Fibroblast of mammary gland (primary cell): ENCODE results near the gene PLPPR2.
"Not testable (repeated sequence)": the region's sequence is repeated elsewhere in the genome, so short reads cannot be mapped to it uniquely, and the experiment has no call there.

Source experiments
- DNase-seq: peaks from one replicate; pipeline ENCODE4 v3.0.0-alpha.2; 2010; ENCODE audit warnings: low read depth
- H3K4me3 ChIP-seq: 2 replicates; pipeline ENCODE4 v1.5.1; 2011; ENCODE audit warnings: low read depth, mild to moderate bottlenecking, low read length, moderate library complexity; ENCODE audit not compliant: control insufficient read depth
- TF ChIP-seq, protein P1 (sequence below): conservative IDR thresholded peaks from 2 replicates; pipeline ENCODE4 v1.5.1; 2011; ENCODE audit warnings: low read depth, low read length, inconsistent platforms; ENCODE audit not compliant: control insufficient read depth, insufficient read depth

Gene PLPPR2

DNA sequence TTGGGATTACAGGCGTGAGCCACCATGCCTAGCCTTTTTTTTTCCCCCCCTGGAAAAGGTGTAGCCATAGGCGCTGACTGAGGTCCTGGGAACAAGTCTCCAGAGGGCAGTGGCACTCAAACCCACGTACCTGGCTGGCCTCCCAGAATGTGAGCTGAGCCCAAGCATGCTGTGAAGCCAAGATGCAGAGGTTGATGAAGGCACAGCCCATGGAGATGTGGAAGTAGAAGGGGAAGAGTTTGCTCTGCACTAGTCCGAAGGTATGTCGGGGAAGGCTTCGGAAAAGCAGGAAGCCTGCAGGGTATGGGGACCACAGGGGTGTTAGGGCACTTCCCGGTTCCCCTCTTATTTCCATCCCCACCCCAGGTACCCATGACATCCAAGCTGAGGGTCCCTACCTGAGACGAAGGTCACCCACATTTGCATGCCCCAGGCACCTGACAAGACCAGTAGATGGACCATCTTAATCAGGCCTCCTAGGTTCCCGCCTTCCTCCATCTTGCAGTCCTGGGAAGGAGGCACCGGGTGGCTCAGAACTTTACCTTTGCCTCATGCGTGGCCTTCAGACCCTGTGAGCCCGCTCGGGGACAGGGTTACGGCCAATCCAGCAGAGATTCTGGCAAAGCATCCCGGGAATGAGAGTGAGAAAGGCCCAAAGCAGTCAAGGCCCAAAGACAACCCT is 10.0 kb upstream of the PLPPR2 start:
- TF ChIP-seq, protein P1, sequence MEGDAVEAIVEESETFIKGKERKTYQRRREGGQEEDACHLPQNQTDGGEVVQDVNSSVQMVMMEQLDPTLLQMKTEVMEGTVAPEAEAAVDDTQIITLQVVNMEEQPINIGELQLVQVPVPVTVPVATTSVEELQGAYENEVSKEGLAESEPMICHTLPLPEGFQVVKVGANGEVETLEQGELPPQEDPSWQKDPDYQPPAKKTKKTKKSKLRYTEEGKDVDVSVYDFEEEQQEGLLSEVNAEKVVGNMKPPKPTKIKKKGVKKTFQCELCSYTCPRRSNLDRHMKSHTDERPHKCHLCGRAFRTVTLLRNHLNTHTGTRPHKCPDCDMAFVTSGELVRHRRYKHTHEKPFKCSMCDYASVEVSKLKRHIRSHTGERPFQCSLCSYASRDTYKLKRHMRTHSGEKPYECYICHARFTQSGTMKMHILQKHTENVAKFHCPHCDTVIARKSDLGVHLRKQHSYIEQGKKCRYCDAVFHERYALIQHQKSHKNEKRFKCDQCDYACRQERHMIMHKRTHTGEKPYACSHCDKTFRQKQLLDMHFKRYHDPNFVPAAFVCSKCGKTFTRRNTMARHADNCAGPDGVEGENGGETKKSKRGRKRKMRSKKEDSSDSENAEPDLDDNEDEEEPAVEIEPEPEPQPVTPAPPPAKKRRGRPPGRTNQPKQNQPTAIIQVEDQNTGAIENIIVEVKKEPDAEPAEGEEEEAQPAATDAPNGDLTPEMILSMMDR: no peak
- DNase-seq: no peak
- peak overlapping the region; percentile 82 for H3K4me3 ChIP-seq

DNA sequence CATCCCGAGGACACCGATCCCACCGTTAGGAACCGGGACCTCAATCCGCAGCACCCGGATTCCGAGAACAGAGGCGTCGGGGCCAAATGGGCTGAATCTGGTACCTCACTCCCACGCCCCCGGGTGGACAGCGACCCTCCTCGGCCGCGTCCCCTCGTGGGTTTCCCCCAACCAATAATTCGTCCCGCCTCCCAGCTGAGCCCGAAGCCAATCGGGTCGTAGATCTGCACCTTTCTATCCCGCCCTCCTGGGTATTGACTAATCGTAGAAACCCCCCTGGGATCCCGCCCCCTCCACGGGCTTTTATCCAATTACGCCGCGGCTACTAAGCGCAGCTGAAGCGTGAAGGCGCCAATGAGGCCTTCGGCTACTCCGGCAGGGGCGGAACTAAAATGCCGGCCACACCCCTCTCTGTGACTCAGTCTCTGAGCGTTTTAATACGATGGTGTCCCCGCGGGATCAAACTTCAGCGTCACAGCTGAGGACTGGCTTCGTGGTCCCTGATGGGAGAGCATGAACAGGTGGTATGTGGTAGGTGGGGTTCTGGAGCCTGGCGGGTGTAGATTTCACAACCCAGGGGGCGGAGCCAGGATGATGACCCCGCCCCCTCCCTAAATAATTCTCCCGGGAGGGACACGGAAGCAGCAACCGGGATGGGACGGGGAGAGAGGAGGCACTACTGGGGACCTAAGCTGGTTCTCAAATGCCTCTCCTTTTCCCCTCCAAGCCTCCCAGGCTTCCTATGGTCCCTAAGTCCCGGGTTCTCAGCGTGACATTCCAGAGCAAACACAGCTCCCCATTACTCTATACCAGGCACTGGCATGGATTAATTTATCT is 8.9 kb upstream of the PLPPR2 start, which contains the start of the genes CCDC159 and TMEM205:
Gene CCDC159, plus strand, starts transcription at position 416 of the 837 bp plus-strand sequence. Its CDS starts 88 bp downstream, at position 504.
Gene TMEM205, minus strand, starts transcription at position 165 of the 837 bp plus-strand sequence. CDS start 649 bp downstream, outside the sequence.
- TF ChIP-seq, protein P1: no peak
- peak within 1 kb of the TSS; percentile 82 for H3K4me3 ChIP-seq
- DNase-seq: peak; percentile 99

DNA sequence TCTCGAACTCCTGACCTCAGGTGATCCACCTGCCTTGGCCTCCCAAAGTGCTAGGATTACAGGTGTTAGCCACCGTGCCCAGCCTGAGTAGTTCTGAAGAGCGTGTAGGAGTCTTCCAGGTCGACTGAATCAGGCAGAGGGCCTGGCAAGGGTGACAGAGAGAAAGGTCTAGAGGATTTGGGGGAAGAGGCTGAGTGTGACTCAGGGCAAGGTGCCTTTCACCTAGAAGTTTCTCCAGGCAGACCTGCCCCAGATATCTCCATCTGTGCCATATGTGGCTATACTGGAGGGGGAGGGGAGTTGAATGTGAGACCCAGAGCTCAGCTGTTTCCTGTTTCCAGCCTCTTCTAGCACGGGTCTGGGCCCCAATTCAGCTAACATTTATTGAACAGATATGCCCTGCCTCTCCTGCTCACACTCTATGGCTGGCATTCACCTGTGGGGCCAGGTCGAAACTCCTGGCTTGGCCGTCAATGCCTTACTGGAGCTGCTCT is 7.6 kb upstream of the PLPPR2 start:
- no peak overlapping the region for H3K4me3 ChIP-seq
- DNase-seq: no peak
- TF ChIP-seq, protein P1: no peak

DNA sequence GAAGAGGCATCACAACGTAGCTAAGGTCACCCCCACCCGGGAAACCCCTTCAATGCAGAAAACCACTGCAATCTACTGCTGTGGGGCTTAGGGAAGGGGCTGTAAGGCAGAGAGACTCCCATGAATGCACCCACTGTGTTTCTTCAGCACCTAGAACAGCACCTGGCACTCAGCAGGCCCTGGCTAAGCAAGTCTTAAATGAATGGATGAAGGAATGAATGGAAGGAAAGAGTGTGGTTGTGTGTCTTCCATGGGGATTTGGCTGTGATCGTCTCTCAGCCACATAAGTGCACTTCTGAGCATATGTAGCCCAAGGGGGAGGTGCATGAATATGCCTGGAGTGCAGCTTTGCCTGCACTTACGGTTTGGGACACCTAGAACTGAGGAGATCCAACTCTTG is 6.1 kb upstream of the PLPPR2 start:
- H3K4me3 ChIP-seq: no peak overlapping the region
- DNase-seq: no peak
- TF ChIP-seq, protein P1: no peak

DNA sequence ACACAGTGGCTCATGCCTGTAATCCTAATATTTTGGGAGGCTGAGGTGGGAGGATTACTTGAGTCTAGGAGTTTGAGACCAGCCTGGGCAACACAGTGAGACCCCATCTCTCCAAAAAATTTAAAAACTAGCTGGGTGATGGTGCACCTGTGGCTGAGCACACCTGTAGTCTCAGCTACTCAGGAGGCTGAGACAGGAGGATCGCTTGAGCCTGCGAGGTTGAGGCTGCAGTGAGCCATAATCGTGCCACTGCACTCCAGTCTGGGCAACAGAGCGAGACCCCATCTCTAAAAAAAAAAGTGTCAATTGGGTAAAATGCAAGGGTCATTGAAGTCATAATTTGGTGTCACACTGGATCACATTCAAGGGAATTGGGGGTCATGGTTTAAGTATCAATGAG is 1.1 kb upstream of the PLPPR2 start:
- DNase-seq, H3K4me3 ChIP-seq: not testable (repeated sequence)

DNA sequence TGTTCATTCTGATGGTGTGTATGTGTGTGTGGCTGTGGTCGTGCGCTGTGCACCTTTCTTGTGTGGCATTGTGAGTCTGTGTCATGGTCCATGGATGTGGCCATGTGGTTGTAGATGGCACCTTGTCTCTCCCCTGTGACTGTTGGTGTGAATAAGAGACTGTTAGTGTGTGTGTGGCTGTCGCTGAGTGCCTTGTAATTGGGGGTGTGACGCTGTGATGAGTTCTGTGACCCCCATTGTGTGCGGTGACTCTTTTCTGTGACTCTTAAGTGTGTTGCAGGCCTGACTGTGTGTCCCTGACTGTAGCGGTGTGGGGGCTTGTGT is 804 bp downstream of the PLPPR2 start:
- peak overlapping the region; percentile 66 for H3K4me3 ChIP-seq
- no peak for DNase-seq
- TF ChIP-seq, protein P1: no peak

DNA sequence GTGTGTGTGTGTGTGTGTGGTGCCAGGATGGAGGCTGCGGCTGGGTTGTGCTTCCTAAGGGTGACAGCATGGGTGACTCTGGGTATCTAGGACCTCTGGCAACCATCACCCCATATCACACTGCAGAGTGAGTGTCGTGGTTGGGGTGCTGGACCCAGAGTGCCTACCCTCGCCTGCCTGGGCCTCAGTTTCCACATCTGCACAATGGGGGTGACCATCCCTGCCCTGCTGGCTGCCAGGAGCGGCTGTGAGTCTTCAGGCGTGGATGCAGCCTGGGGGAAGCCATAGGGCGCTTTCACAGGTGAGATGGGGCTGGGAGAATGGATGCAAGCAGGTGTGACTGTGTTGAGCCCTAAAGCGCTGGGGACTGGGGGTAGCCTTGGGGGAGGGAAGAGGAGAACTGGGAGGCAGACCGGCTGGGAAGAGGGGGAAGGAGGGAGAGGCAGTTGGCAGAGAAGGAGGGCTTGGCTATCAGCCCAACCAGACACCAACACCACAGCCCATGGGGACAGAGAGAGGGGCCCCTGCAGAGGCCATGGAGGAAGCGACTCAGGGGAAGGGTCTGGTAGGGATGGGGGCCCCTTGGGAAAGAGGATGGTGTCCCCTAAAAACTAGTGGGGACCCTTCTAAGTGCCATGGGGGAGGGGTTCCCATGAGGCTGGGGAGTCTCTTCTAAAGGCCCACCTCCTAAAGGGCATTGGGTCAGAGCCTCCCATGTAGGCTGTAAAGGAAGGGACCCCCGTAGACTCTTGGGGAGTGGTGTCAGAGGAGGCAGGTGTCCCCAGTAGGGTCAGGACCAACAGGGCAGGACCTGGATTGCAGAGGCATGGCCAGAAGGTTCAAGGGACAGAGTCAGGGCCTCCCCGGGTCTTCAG is 1.7 kb downstream of the PLPPR2 start:
- DNase-seq: no peak
- no peak overlapping the region for H3K4me3 ChIP-seq
- TF ChIP-seq, protein P1: no peak
